Dermis microvascular lymphatic vessel endothelial cell (primary cell): Measurements from ENCODE around the gene LRRC23. TPM values are rescaled to one million over a fixed set of nuclear protein-coding genes. Genes with fewer than 3 reads are reported as not detected.

Experiments
- DNase-seq, 2 donors: peaks; one replicate each; pipeline versions ENCODE4 v3.0.0 to v3.0.0-alpha.2; 2010; ENCODE audit warnings: low read depth in 2 of 2
- total RNA-seq: library from RNA; depleted of rRNA; stranded (reverse); fragments of >200 nt; gene quantifications from 2 replicates; pipeline ENCODE4 v1.2.1, GENCODE V29; 2014

LRRC23 gene
- total RNA-seq, 1 donor from 2014 or later: 2.1 TPM

DNA sequence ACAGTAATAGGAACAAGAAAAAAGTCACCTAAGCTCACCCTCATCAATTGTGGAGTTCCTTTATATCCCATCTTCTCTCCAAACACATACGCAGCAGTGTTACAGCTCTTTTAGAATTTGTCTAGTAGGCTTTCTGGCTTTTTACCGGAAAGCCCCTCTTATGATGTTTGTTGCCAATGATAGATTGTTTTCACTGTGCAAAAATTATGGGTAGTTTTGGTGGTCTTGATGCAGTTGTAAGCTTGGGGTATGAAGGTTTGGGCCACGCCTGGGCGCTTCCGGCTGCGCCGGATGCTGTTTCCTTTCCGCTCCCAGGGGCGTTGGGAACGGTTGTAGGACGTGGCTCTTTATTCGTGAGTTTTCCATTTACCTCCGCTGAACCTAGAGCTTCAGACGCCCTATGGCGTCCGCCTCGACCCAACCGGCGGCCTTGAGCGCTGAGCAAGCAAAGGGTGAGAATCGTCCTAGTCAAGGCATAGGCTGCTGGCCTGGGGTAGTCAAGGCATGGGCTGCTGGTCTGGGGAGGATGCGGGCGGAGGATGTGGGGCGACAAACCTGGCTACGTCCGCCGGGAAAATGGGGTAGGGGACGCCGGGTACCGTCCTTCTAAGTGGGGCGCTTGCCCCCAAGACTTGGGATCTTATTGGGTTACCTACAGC, 39.2 kb downstream of the LRRC23 start, which contains the start of the genes C12orf57 and RNU7-1:
Gene C12orf57, plus strand, starts transcription at position 301 of the 659 bp plus-strand sequence. Its CDS starts 100 bp downstream, at position 401.
Gene RNU7-1, plus strand, starts transcription at position 95 of the 659 bp plus-strand sequence.
- DNase-seq: peak; percentile 87

DNA sequence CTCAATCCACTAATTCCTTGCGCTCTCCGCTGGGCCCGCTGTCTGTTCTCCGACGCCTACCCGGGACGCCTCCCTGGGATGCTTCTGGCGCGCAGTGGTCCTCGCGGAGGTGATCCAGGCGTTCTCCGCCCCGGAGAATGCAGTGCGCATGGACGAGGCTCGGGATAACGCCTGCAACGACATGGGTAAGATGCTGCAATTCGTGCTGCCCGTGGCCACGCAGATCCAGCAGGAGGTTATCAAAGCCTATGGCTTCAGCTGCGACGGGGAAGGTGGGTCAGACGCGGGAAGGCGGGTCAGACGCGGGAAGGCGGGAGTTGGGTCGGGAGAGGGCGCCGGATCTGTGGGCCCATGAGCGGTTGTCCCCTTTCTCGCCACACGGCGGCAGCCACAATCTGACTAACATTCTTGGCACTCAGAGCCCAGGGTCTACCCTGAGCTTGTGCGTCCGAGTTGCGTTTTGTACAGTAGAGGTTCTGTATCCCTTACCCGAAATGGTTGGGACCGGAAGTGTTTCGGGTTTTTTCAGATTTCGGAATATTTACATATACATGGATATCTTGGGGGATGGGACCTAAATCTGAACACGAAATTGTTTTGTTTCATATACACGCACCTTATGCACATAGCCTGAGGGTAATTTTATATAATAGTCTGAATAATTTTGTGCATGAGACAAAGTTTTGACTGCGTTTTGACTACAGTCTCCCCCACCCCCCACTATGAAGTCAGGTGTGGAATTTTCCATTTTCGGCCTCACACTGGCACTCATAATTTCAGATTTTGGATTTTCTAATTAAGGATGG, 40.0 kb downstream of the LRRC23 start:
- peak; percentile 75 to 91 for DNase-seq

DNA sequence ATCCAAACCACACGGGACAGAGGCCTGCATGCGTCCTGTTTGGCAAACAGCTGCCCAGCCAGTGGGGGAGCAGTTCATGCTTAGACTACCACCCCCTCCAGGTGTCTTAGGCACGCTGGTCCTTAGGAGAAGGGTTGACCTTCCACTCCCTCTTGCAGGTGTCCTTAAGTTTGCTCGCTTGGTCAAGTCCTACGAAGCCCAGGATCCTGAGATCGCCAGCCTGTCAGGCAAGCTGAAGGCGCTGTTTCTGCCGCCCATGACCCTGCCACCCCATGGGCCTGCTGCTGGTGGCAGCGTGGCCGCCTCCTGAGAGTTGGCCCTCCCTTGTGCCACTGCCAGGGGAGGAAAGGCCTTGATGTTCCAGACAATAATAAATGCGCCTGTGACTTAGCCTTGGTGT, 41.0 kb downstream of the LRRC23 start:
- no peak for DNase-seq

DNA sequence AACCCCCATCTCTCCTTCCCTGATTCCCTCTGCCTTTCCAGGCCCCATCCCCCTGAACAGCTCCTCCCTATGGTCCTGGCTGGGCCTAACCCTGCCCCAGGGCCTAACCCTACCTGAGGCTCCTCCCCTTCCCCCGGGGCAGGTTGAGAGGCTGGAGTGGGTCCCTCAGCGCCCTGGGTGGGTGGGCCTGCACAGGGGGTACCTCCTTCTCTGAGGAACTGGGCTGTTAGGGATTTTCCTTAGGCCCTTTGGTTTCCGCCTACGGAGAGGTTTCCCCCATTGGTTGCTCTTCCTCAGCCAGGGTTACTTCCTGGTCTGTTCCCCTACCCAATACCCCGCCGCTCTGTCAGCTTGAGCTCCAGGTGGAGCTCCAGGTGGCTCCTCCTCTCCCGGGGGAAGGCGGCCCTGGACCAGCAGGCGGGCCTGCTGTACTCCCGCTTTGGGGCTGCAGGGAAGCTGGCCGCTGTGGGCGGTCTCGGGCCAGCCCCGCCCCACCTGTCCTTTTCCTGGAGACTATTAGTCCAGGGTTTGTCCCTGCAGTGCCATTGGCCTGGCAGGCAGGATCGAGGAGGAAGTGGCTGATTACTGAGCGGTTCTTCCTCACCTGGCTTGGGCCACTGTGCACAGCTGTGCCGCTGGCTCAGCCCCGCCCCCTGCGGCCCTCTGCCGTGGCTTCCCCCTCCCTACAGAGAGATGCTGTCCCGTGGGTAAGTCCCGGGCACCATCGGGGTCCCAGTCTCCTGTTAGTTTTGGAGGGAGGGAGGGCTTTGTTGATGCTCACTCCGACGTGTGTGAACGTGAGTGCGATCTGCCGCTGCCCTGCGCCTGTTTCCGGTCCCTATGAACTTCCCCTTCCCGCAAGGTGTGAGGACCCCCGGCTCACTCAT, 41.7 kb downstream of the LRRC23 start:
- peak in 1 of 2 donors; percentile 45 for DNase-seq

DNA sequence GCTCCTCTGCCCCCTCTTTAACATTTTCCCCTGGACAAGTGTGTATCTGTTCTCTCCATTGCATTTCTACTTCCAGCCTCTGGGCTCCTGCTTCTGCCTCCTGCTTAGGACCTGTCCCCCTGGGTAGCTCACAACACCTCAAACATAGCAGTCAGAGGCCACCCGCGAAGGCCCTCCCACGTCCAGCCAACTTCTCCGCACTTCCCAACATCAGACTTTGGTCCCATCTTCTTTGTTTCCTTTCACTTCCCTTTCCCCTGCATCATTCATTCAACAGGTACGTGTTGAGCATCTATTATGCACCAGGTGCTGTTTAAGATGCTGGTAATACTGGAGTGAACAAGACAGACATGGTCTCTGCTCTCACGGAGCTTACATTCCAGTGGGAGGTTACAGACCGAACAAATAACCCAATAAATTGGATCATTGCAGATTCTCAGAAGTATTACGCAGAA, 42.3 kb downstream of the LRRC23 start:
- DNase-seq: no peak

DNA sequence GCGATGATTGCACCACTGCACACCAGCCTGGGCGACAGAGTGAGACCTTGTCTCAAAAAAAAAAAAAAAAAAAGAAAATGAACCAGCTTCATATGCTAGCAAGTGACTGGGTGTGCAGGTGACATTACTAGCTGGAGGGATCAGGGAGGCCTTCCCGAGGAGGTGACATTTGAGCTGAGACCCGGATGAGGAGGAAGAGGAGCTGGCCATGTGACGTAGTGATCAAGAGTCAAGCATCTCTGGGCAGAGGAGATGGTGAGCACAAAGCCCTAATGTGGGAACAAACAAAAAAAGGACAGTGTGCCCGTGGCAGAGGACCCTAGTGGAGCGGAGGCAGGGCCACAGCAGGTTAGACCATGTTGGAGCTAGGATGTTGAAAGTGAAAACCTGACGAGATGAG, 43.0 kb downstream of the LRRC23 start:
- no peak for DNase-seq

DNA sequence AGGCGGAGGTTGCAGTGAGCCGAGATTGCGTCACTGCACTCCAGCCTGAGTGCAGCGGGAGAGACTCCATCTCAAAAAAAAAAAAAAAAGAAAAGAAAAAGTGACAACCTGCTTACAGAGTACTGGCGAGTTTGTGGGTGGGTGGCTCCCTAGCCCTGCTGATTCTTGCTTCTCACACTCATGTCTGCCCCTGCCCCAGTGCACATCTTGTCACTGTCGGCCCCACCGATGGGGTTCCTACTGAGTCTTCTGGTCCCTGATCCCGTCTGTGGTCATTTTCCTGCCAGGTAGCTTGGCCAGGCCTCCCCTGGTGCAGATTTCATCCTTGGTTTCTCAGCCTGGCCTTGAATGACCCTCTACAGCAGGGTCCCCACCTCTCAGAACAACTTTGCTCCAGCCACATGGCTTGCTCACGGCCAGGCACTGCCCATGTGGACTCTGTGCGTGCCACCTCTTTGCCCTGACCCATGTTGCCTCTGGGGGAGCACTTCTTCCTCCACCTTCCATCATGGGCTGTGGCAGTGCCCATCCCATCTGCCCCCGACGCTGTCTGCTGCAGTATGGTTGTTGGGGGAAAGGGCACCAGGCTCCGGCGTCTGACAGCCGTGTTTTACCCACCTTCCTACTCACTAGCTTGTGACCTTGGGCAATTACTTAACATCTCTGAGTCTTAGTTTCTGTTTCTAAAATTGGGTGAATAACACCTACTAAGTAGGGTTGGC, 44.4 kb downstream of the LRRC23 start:
- no peak for DNase-seq

DNA sequence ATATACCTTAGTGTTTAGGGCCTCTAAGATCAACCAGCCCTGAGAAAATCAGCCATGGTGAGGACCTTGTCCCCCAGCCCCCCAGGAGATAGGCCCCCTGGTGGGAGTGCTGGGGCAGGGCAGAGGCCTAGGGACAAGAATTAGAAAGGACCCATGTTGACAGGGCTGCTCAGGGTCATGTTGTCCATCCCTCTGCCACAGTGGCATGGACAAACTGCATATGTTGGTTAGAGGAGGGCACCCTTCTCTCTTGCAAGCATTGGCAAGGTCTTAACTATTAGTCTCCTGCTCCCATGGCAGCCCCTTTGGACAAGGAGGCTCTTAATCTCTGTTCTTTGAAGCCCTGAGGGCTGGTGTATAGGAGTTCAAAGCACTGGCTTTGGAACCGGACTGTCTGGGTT, 45.8 kb downstream of the LRRC23 start:
- DNase-seq: no peak

DNA sequence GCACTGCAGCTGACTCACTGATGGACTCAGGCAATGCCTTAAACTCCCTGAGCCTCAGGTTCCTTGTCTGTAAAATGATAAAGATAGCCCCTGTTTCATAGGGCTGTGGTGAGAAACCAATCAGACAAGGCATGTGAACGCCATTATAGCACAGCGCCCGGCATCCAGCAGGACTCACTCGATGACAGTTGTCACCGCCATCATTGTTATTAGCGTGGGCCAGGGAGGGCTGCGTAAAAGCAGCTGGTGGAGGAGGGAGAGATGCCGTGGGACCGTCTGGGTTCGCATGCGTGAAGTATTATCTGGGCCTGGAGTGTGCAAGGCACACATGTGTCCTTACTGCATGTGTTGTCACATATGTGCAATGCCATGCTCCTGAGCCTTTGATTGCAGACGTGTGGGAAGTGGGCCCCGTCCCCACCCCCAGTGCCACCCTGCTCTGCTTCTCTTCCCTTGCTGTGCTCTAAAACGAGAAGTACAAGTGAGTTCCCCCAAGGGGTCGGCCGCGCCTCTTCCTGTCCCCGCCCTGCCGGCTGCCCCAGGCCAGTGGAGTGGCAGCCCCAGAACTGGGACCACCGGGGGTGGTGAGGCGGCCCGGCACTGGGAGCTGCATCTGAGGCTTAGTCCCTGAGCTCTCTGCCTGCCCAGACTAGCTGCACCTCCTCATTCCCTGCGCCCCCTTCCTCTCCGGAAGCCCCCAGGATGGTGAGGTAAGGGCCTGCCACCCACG, 46.4 kb downstream of the LRRC23 start, which contains the start of gene PTPN6:
Gene PTPN6, plus strand, starts transcription at position 546 of the 730 bp plus-strand sequence. Its CDS starts 157 bp downstream, at position 703.
- DNase-seq: no peak

DNA sequence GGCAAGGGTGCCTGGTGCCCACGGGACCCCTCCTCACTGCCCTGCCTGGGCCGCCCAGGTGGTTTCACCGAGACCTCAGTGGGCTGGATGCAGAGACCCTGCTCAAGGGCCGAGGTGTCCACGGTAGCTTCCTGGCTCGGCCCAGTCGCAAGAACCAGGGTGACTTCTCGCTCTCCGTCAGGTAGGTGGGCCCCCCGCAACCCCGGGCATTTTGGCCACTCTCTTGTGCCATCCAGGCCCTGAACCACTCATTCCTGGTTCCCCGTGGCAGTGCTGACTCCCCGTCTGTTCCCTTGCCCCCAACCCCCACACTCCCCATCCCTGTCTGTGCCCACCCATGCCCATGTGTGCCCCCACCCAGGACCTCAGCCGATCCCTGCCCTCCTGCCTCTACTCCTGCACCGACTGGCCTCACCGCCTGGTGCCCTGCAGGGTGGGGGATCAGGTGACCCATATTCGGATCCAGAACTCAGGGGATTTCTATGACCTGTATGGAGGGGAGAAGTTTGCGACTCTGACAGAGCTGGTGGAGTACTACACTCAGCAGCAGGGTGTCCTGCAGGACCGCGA, 47.0 kb downstream of the LRRC23 start:
- DNase-seq: no peak

DNA sequence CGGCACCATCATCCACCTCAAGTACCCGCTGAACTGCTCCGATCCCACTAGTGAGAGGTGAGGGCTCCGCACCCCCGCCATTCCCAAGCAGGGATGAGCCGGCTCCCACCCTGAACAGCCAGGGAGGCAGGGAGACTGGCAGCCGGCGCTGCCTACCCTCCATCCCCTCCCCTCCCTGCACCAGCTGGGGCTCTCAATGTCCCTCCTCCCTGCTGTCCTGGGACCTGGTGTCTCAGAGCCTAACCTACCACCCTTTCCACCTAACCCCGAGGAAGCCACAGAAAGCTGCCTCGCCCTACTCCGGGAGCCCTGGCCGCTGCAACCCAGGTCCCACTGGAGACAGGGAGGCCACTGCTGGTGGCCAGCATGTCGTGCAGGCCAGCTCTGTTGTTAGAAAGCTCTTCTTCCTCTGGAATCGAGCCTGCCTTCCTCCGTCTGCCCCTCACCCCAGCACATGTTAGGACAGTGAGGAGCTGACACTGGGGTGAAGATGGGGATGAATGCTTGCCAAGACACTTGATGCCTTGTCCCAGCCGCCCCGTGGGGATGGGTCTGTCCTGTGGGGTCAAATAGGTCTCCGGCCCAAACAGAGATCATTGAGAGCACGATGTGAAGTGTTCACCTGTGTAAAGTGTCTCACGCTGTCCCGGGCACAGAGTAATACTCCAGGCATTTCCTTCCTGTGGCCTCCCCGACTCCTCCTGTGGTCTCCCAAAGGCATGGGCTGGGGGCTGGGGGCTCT, 47.7 kb downstream of the LRRC23 start:
- DNase-seq: no peak

DNA sequence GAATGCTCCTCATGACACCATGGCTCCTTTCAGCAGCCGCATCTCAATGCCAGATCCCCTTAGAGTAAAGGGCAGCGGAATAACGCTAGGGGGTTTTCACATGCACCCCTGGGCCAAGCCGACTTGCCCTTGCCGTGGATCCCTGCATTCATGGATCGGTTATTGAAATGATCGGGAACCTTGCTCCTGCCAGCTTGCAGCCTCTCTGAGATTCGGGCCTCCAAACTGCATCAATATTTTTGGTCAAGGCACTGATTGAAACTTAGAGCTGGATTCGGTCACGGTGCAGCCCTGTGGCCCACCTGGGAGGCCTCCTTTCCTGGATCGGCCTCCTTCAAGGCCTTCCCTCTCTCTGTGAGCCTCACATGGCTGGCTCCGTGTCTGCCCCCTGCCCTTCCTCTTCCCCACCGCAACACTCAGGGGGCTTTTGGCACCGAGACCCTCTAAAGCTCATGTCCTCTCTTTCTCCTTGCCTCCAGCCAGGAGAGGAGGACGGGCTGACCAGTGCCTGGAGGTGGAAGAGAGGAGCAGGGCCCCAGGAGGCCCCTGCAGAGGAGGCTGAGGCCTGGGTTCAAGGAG, 48.3 kb downstream of the LRRC23 start:
- no peak for DNase-seq

DNA sequence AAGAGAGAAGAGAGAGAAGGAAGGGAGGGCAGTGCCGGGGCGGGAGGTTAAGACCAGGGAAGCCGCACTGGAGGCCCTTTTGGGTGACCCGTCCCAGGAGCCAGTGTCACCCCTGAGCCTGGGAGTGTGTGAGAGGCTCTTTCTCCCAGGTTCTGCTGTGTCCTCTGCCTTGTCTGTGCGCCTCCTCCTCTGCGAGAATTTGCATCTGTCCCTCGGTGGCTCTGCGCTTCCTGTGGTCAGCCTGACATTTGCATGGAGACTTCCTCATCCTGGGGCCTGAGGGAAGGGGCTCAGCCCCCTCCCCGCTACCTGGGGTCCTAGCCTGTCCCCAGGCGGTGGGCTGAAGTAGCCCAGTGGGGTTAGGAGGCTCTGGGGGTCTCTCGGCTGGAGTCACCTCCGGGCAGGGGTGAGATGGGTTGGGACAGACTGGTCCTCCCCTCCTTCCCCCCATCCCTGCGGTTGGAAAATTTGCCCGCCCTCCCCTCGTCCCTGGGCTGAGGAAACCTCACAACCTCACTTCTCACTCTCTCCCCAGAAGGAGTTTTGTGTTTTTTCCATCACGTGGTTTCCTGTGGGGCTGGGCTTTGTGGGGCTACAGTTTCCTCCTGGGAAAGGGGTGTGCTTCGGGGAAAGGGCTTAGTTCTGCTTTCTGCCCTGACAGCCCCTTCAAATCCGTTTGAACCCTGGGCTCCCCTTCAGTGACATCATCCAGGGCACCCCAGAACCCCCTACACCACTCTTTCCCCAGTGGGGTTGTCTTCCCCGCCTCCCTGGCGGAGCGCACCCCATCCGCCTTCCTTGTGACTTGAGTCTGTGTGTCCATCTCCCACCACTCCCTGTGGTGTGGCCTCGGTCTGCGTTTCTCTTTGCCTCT, 49.1 kb downstream of the LRRC23 start:
- peak in 1 of 2 donors; percentile 24 for DNase-seq

DNA sequence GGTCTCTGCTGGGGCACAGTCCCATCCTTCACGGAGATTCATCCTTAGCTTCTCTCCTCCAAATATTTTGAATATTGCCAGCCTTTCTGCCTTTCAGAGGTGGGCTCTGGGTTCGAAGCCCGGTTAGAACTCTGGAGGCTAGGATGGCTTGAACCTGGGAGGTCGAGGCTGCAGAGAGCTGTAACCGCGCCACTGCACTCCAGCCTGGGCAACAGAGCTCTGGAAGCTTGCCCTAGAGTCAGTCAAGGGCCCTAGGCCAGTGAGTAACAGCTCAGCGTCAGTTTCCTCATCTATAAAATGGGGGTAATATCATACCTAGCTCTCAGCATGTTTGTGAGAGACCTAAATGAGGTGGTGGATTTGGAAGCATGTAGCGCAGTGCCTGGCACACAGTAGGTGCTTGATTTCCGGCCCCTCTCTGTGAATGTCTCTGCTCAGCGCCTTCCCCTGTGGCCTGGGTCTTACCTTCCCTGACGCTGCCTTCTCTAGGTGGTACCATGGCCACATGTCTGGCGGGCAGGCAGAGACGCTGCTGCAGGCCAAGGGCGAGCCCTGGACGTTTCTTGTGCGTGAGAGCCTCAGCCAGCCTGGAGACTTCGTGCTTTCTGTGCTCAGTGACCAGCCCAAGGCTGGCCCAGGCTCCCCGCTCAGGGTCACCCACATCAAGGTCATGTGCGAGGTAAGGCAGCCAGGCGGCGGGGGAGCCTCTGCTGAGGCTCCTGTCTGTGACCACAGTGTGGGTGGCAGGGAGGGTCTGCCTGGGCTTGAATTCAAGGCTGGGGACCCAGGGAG, 49.9 kb downstream of the LRRC23 start:
- no peak for DNase-seq

DNA sequence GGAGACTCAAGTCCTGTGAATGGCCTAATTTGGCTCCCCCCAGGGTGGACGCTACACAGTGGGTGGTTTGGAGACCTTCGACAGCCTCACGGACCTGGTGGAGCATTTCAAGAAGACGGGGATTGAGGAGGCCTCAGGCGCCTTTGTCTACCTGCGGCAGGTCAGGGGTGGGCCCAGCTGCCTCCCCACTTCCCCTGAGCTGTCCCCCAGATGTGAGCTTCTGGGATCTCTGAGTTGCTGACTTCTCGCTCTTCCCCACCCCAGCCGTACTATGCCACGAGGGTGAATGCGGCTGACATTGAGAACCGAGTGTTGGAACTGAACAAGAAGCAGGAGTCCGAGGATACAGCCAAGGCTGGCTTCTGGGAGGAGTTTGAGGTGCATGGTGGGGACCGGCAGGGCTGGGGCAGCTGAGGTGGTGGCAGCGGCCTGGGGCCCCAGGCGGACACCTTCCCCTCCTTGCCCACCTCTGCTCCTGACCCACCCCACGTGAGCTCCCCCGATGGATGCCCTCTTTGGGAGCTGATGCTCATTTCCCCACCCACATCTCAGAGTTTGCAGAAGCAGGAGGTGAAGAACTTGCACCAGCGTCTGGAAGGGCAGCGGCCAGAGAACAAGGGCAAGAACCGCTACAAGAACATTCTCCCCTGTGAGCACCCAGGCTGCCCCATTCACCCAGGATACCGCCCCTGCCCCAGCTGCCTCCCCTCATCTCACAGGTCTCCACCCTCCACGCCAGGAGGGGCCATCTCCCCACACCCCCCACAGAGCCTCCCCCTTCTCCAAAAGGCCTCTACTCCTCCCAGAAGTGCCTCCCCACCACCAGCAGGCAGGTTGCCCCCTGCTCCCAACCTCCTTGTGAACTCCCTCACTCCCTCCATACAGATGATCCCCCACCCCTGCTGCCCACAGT, 50.7 kb downstream of the LRRC23 start:
- no peak for DNase-seq
